H1 (cell line): ENCODE results near the gene CASS4. TPM values are rescaled to one million over a fixed set of nuclear protein-coding genes. Genes with fewer than 3 reads are reported as not detected.

ENCODE experiments used
- CTCF ChIA-PET: fragments of 300-600 bp; sonication (Branson Sonifier 250); formaldehyde crosslinking; loops from one replicate; lab custom pipeline; 2021; ENCODE audit not compliant: partially characterized antibody; lab: Charles Lee
- POLR2A ChIA-PET: fragments of 300-600 bp; sonication (Branson Sonifier 250); formaldehyde crosslinking; loops from one replicate; lab custom pipeline; 2021; ENCODE audit warnings: inconsistent platforms; ENCODE audit not compliant: partially characterized antibody; lab: Charles Lee
- DNase-seq, 2 experiments: peaks; one replicate each; pipeline versions ENCODE4 v3.0.0 to v3.0.0-alpha.2; 2010 to 2022; ENCODE audit warnings: low spot score in 2 of 2, low read depth in 1 of 2, mixed read lengths in 1 of 2
- FAIRE-seq: peaks from 2 replicates; lab custom pipeline; 2011; peaks lifted over from hg19 to GRCh38; lab: Jason Lieb, UNC
- H2AFZ ChIP-seq: 2 replicates; pipeline ENCODE4 v1.8.1; 2012; ENCODE audit warnings: low read length, inconsistent platforms
- H2AK5ac ChIP-seq: 2 replicates; pipeline ENCODE4 v1.6.1; 2013; ENCODE audit warnings: low read depth, low read length
- H2BK120ac ChIP-seq: replicated peaks from 2 replicates; pipeline ENCODE3; 2013; ENCODE audit warnings: low read depth, low read length, inconsistent platforms
- H2BK12ac ChIP-seq: 2 replicates; pipeline ENCODE4 v1.6.1; 2013; ENCODE audit warnings: low read depth, low read length
- H2BK15ac ChIP-seq: 2 replicates; pipeline ENCODE4 v1.6.1; 2013; ENCODE audit warnings: low read length
- H2BK20ac ChIP-seq: 2 replicates; pipeline ENCODE4 v1.6.1; 2013; ENCODE audit warnings: low read length
- H2BK5ac ChIP-seq: 2 replicates; pipeline ENCODE4 v1.6.1; 2013; ENCODE audit warnings: low read depth, low read length
- H3K14ac ChIP-seq: 2 replicates; pipeline ENCODE4 v1.6.1; 2013; ENCODE audit warnings: inconsistent platforms; ENCODE audit not compliant: insufficient read length
- H3K18ac ChIP-seq: 2 replicates; pipeline ENCODE4 v1.6.1; 2013; ENCODE audit warnings: low read length; ENCODE audit errors: extremely low read depth
- H3K23ac ChIP-seq: 2 replicates; pipeline ENCODE4 v1.6.1; 2013; ENCODE audit warnings: inconsistent platforms; ENCODE audit not compliant: insufficient read length
- H3K23me2 ChIP-seq: 2 replicates; pipeline ENCODE4 v1.6.1; 2013; ENCODE audit warnings: low read depth, low read length
- H3K27ac ChIP-seq: 2 replicates; pipeline ENCODE4 v1.6.1; 2011; ENCODE audit warnings: low read depth, low read length, inconsistent platforms
- H3K27me3 ChIP-seq, 4 experiments: replicated peaks in 1 of 4; 1 replicate in 1 of 4; 2 replicates in 3 of 4; pipeline versions ENCODE4 v1.6.1 to v1.8.1; 2011 to 2013; ENCODE audit warnings: low read length in 3 of 4, mild to moderate bottlenecking in 3 of 4, inconsistent platforms in 2 of 4, mixed read lengths in 2 of 4, moderate library complexity in 1 of 4; ENCODE audit not compliant: control insufficient read depth in 3 of 4, insufficient read depth in 3 of 4; ENCODE audit errors: extremely low read depth in 1 of 4
- H3K36me3 ChIP-seq, 4 experiments: 2 replicates each; pipeline versions ENCODE4 v1.6.1 to v1.8.1; 2011 to 2013; ENCODE audit warnings: mild to moderate bottlenecking in 4 of 4, low read length in 3 of 4, moderate library complexity in 2 of 4, control low read depth in 1 of 4, inconsistent platforms in 1 of 4; ENCODE audit not compliant: insufficient read depth in 4 of 4, control insufficient read depth in 2 of 4
- H3K4ac ChIP-seq: replicated peaks from 2 replicates; pipeline ENCODE3; 2013; ENCODE audit warnings: low read length, low read depth, mixed read lengths, inconsistent platforms; ENCODE audit not compliant: insufficient read length
- H3K4me1 ChIP-seq, 4 experiments: replicated peaks in 1 of 4; 1 replicate in 1 of 4; 2 replicates in 3 of 4; pipeline versions ENCODE4 v1.6.1 to v1.8.1; 2011 to 2013; ENCODE audit warnings: low read length in 3 of 4, inconsistent platforms in 2 of 4, mixed read lengths in 1 of 4; ENCODE audit not compliant: insufficient read depth in 4 of 4, control insufficient read depth in 3 of 4
- H3K4me2 ChIP-seq, 2 experiments: 2 replicates each; pipeline versions ENCODE4 v1.6.1 to v1.8.1; 2011 to 2013; ENCODE audit warnings: low read depth in 2 of 2, low read length in 2 of 2, control low read depth in 1 of 2, inconsistent platforms in 1 of 2, mild to moderate bottlenecking in 1 of 2; ENCODE audit not compliant: insufficient read depth in 1 of 2
- H3K4me3 ChIP-seq, 4 experiments: fragments of 200-600, 300-600 bp in 1 of 4; sonication (generic), shearing (Covaris generic), sonication (Bioruptor Twin) in 1 of 4; 2 replicates each; pipeline versions ENCODE4 v1.5.1 to v1.8.1; 2011 to 2016; ENCODE audit warnings: low read length in 4 of 4, low read depth in 3 of 4, control low read depth in 2 of 4, inconsistent platforms in 2 of 4, mild to moderate bottlenecking in 2 of 4, mixed read lengths in 1 of 4, moderate library complexity in 1 of 4; ENCODE audit not compliant: insufficient read depth in 2 of 4; ENCODE audit errors: extremely low read depth in 1 of 4
- H3K56ac ChIP-seq: replicated peaks from 2 replicates; pipeline ENCODE3; 2013; ENCODE audit warnings: low read depth, mild to moderate bottlenecking, mixed read lengths, low read length, inconsistent platforms; ENCODE audit not compliant: insufficient read length
- H3K79me1 ChIP-seq: 2 replicates; pipeline ENCODE4 v1.6.1; 2013; ENCODE audit warnings: low read depth, low read length, control low read depth
- H3K79me2 ChIP-seq, 2 experiments: 2 replicates each; pipeline versions ENCODE4 v1.6.1 to v1.8.1; 2012 to 2013; ENCODE audit warnings: low read length in 2 of 2, mild to moderate bottlenecking in 2 of 2, inconsistent platforms in 1 of 2; ENCODE audit not compliant: insufficient read depth in 2 of 2, control insufficient read depth in 1 of 2
- H3K9ac ChIP-seq, 4 experiments: replicated peaks in 1 of 4; 1 replicate in 1 of 4; 2 replicates in 3 of 4; pipeline versions ENCODE4 v1.6.1 to v1.8.1; 2011 to 2013; ENCODE audit warnings: low read depth in 3 of 4, low read length in 3 of 4, control low read depth in 2 of 4, mild to moderate bottlenecking in 2 of 4, moderate library complexity in 2 of 4, inconsistent platforms in 1 of 4; ENCODE audit errors: extremely low read depth in 1 of 4
- H3K9me3 ChIP-seq, 2 experiments: 2 replicates each; pipeline versions ENCODE4 v1.6.1 to v1.8.1; 2012 to 2013; ENCODE audit warnings: mild to moderate bottlenecking in 2 of 2, moderate library complexity in 2 of 2, control low read depth in 1 of 2, inconsistent platforms in 1 of 2, low read depth in 1 of 2, low read length in 1 of 2, mixed read lengths in 1 of 2; ENCODE audit not compliant: insufficient read depth in 2 of 2
- H4K20me1 ChIP-seq, 2 experiments: replicated peaks in 1 of 2; 2 replicates each; pipeline versions ENCODE3 to v1.8.1; 2011 to 2013; ENCODE audit warnings: inconsistent platforms in 2 of 2, low read length in 2 of 2, mild to moderate bottlenecking in 1 of 2; ENCODE audit not compliant: insufficient read depth in 2 of 2, control insufficient read depth in 1 of 2
- H4K5ac ChIP-seq: 2 replicates; pipeline ENCODE4 v1.6.1; 2013; ENCODE audit warnings: low read length, low read depth, mixed read lengths, inconsistent platforms; ENCODE audit not compliant: insufficient read length
- H4K8ac ChIP-seq: 2 replicates; pipeline ENCODE4 v1.8.0; 2013; ENCODE audit warnings: mild to moderate bottlenecking, moderate library complexity, low read length, inconsistent platforms; ENCODE audit not compliant: insufficient read depth; ENCODE audit errors: extremely low read depth
- H4K91ac ChIP-seq: replicated peaks from 2 replicates; pipeline ENCODE3; 2013; ENCODE audit warnings: low read length, mixed read lengths, inconsistent platforms; ENCODE audit not compliant: insufficient read length
- ASH2L ChIP-seq: fragments of 200-600, 300-600 bp; sonication (generic); IDR thresholded peaks from one replicate; pipeline ENCODE4 v1.7.1; 2017; ENCODE audit warnings: low read length
- CHD2 ChIP-seq: IDR thresholded peaks from 2 replicates; pipeline ENCODE4 v1.6.1; 2012; ENCODE audit warnings: low read length, improper control_type of control experiment
- CTBP2 ChIP-seq: IDR thresholded peaks from 2 replicates; pipeline ENCODE4 v1.7.0; 2011; ENCODE audit warnings: borderline replicate concordance, mild to moderate bottlenecking, moderate library complexity, mixed read lengths, low read length; ENCODE audit not compliant: insufficient read depth, insufficient read length
- EZH2 ChIP-seq: fragments of 200-600 bp; sonication (generic); IDR thresholded peaks from 2 replicates; pipeline ENCODE4 v1.7.1; 2012; ENCODE audit warnings: low read depth, mild to moderate bottlenecking, moderate library complexity, low read length, inconsistent platforms; ENCODE audit not compliant: severe bottlenecking
- GTF2F1 ChIP-seq: IDR thresholded peaks from 2 replicates; pipeline ENCODE4 v1.6.1; 2012; ENCODE audit warnings: low read depth, low read length, improper control_type of control experiment, borderline replicate concordance
- HDAC6 ChIP-seq: IDR thresholded peaks from one replicate; pipeline ENCODE4 v1.7.1; 2012; ENCODE audit warnings: low read depth, mild to moderate bottlenecking, inconsistent platforms, low read length, moderate library complexity
- POLR2A ChIP-seq, 2 experiments: IDR thresholded peaks; 1 replicate in 1 of 2; 2 replicates in 1 of 2; pipeline ENCODE4 v1.6.1; 2011; ENCODE audit warnings: low read depth in 2 of 2, low read length in 2 of 2, mild to moderate bottlenecking in 2 of 2; ENCODE audit errors: control extremely low read depth in 1 of 2
- POU5F1 ChIP-seq: IDR thresholded peaks from 2 replicates; pipeline ENCODE4 v1.6.1; 2011; ENCODE audit warnings: low read depth, mild to moderate bottlenecking, low read length, moderate library complexity
- RXRA ChIP-seq: IDR thresholded peaks from 2 replicates; pipeline ENCODE4 v1.6.1; 2011; ENCODE audit warnings: low read depth, mild to moderate bottlenecking, low read length, moderate library complexity; ENCODE audit not compliant: insufficient read depth
- SIX5 ChIP-seq: IDR thresholded peaks from 2 replicates; pipeline ENCODE4 v1.6.1; 2011; ENCODE audit warnings: mild to moderate bottlenecking, low read depth, low read length
- WGBS, 2 experiments: shearing (Covaris generic) in 1 of 2; methylation state at CpG; one replicate each; pipeline versions ENCODE4 v1.1.6 to v1.1.7; 2013 to 2015; ENCODE audit warnings: low lambda C conversion rate in 2 of 2, mixed read lengths in 2 of 2, inconsistent platforms in 1 of 2, low coverage in 1 of 2, missing lambda C conversion rate in 1 of 2; ENCODE audit not compliant: insufficient replicate concordance in 2 of 2, insufficient coverage in 1 of 2, insufficient read length in 1 of 2; ENCODE audit errors: extremely low coverage in 1 of 2, missing lambda C conversion rate in 1 of 2; 5-methylcytosine and 5-hydroxymethylcytosine counted together
- polyA plus RNA-seq, 7 experiments: library from polyadenylated mRNA; depleted of rRNA in 3 of 7; stranded (reverse) in 5 of 7; unstranded in 2 of 7; fragments of >200 nt in 5 of 7; fragments of 200-250 nt in 2 of 7; gene quantifications; 1 replicate in 5 of 7; 2 replicates in 1 of 7; 4 replicates in 1 of 7; pipeline versions ENCODE4 v1.2.1 to v1.2.3, GENCODE V29; 2011 to 2013; ENCODE audit warnings: missing spikeins in 2 of 7, mixed read lengths in 2 of 7
- total RNA-seq: library from RNA; stranded (reverse); fragmentation: NEBNext Ultra II Directional; extraction: Animal tissue kit (Norgen Biotek cat#: 25700); gene quantifications from 2 replicates; pipeline ENCODE4 v1.2.1, GENCODE V29; 2021
- TF ChIP-seq, protein P1 (sequence below): IDR thresholded peaks from 2 replicates; pipeline ENCODE4 v1.6.1; 2012; ENCODE audit warnings: inconsistent platforms

The CASS4 gene
- total and polyA plus RNA-seq, 2 of the 8 experiments (the other 6 are each of a cell fraction or from before 2014, with no cell fraction given), result not detected

DNA sequence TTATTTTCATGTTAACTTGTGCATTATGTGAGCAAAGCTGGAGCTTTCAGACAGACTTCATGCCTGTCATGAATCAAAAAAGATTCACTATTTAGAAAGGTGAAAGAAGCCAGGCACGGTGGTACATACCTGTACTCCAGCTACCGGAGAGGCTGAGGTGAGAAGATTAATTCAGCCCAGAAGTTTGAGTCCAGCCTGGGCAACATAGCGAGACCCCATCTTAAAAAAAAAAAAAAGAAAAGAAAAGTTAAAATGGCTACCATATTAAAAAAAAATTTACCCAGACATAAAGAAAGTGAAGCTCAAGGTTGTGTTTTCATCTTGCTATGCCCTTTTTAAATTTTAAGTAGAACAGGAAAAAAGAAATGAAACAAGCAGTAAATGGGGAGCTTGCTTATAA is 889 bp downstream of the CASS4 start:
- Histone ChIP-seq H3K18ac (no peak overlapping the region), H2BK15ac (no peak overlapping the region), H2AFZ (no peak overlapping the region), H3K14ac (no peak overlapping the region), H2BK12ac (no peak overlapping the region), H3K79me1 (no peaks in the 10 kb centered on the region), H3K27ac (no peak overlapping the region), H2BK20ac (no peak overlapping the region)
- CTCF ChIA-PET, result interaction anchor here (0.6 to 1.5 kb wide), 4 partner anchors 12 to 253 kb away, joined by 3 to 4 read pairs (median 4); no protein-coding TSS in a partner anchor
- no peak for TF ChIP-seq EZH2
- no peak for TF ChIP-seq CHD2
- no peak for TF ChIP-seq POLR2A (IDR thresholded peaks at IDR 0.05; ENCODE audit: control extremely low read depth in 1 of 2, low read depth in 2 of 2, low read length in 2 of 2)
- TF ChIP-seq GTF2F1, result no peak
- TF ChIP-seq SIX5, result no peak
- TF ChIP-seq, protein P1, sequence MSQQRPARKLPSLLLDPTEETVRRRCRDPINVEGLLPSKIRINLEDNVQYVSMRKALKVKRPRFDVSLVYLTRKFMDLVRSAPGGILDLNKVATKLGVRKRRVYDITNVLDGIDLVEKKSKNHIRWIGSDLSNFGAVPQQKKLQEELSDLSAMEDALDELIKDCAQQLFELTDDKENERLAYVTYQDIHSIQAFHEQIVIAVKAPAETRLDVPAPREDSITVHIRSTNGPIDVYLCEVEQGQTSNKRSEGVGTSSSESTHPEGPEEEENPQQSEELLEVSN, result no peak
- no peak for TF ChIP-seq RXRA
- TF ChIP-seq ASH2L, result no peak
- TF ChIP-seq CTBP2, result no peak
- no peak for TF ChIP-seq HDAC6
- no peak for TF ChIP-seq POU5F1
- TF ChIP-seq, all 59 proteins: peak for 0
- FAIRE-seq (no peak), DNase-seq (no peak)
- H3K4me2 ChIP-seq, result no peak overlapping the region
- no peak overlapping the region for H4K5ac ChIP-seq
- no peaks in the 10 kb centered on the region for H3K79me2 ChIP-seq
- H3K27me3 ChIP-seq, result no peaks in the 10 kb centered on the region
- no peak overlapping the region for H4K91ac ChIP-seq
- no peak overlapping the region for H2BK5ac ChIP-seq
- no peak overlapping the region for H3K9ac ChIP-seq
- POLR2A ChIA-PET, result interaction anchor here (1.1 kb wide), 1 partner anchor 19 kb away, joined by 3 read pairs; no protein-coding TSS in a partner anchor
- no peak overlapping the region for H4K8ac ChIP-seq
- WGBS, 2 experiments, result 94% methylated on average over 2 of the region's 3 CpGs; no CpG with 5 or more reads in 1 of the 2 experiments
- H3K4ac ChIP-seq, result no peak overlapping the region
- no peaks in the 10 kb centered on the region for H3K23me2 ChIP-seq
- H2AK5ac ChIP-seq, result no peak overlapping the region
- no peak overlapping the region for H3K23ac ChIP-seq
- no peak overlapping the region for H3K56ac ChIP-seq
- H2BK120ac ChIP-seq, result no peak overlapping the region
- no peaks in the 10 kb centered on the region for H3K4me1 ChIP-seq
- H3K4me3 ChIP-seq, result no peak overlapping the region
- H3K9me3 ChIP-seq, result no peaks in the 10 kb centered on the region
- H3K36me3 ChIP-seq, result peaks cover 0 to 5% (median 0%) of the 10 kb centered on the region in 4 experiments; a peak in 3 of 8 replicates
- H4K20me1 ChIP-seq, result peaks cover 0 to 4% of the 10 kb centered on the region in 2 experiments
